NCI-H2107 treated with DMSO at 0.1 percent for 48 hours (cell line): Measurements from ENCODE around the gene NCKAP1.
"Not testable (repeated sequence)": the region's sequence is repeated elsewhere in the genome, so short reads cannot be mapped to it uniquely, and the experiment has no call there.

Experiments
- DNase-seq: peaks from one replicate; lab custom pipeline; 2025; ENCODE audit not compliant: unreplicated experiment; lab: John Stamatoyannopoulos, UW

Gene NCKAP1

GRCh38 chr2:183001948-183002347 lies 36.3 kb downstream of the NCKAP1 start:
- DNase-seq = no peak

GRCh38 chr2:183000846-183001245 lies 37.4 kb downstream of the NCKAP1 start:
- no peak for DNase-seq

GRCh38 chr2:182999348-183000028 lies 38.8 kb downstream of the NCKAP1 start:
- DNase-seq = no peak

GRCh38 chr2:182994228-182994912 lies 43.9 kb downstream of the NCKAP1 start:
- DNase-seq = no peak

GRCh38 chr2:182982941-182983340 lies 55.3 kb downstream of the NCKAP1 start:
- DNase-seq = no peak

GRCh38 chr2:182981475-182981874 lies 56.8 kb downstream of the NCKAP1 start:
- not testable (repeated sequence) for DNase-seq

GRCh38 chr2:182980652-182981051 lies 57.6 kb downstream of the NCKAP1 start:
- no peak for DNase-seq

- peak; percentile 84 for DNase-seq
Observed at GRCh38 chr2:182980115-182980514, 58.1 kb downstream of the NCKAP1 start.

- no peak for DNase-seq
Observed at GRCh38 chr2:182977463-182977862, 60.8 kb downstream of the NCKAP1 start.

- DNase-seq = no peak
Observed at GRCh38 chr2:182973441-182974352, 64.6 kb downstream of the NCKAP1 start.

- DNase-seq = no peak
Observed at GRCh38 chr2:182972548-182972942, 65.7 kb downstream of the NCKAP1 start.

GRCh38 chr2:182971820-182972547 lies 66.3 kb downstream of the NCKAP1 start:
- no peak for DNase-seq

GRCh38 chr2:182970486-182970885 lies 67.8 kb downstream of the NCKAP1 start:
- DNase-seq = no peak

GRCh38 chr2:182968493-182968892 lies 69.8 kb downstream of the NCKAP1 start:
- no peak for DNase-seq

GRCh38 chr2:182966356-182966755 lies 71.9 kb downstream of the NCKAP1 start:
- not testable (repeated sequence) for DNase-seq

GRCh38 chr2:182962641-182963040 lies 75.6 kb downstream of the NCKAP1 start:
- no peak for DNase-seq

- DNase-seq = not testable (repeated sequence)
Observed at GRCh38 chr2:182960869-182961268, 77.4 kb downstream of the NCKAP1 start.

- no peak for DNase-seq
Observed at GRCh38 chr2:182954789-182955188, 83.5 kb downstream of the NCKAP1 start.

GRCh38 chr2:182952741-182953450 lies 85.4 kb downstream of the NCKAP1 start:
- DNase-seq = no peak

- DNase-seq = no peak
Observed at GRCh38 chr2:182951948-182952663, 86.2 kb downstream of the NCKAP1 start.
